ENCODE results near the gene DENND11.
A peak's percentile ranks its signal among the peaks of the same experiment; 100 is the strongest.

DENND11 gene

DNA sequence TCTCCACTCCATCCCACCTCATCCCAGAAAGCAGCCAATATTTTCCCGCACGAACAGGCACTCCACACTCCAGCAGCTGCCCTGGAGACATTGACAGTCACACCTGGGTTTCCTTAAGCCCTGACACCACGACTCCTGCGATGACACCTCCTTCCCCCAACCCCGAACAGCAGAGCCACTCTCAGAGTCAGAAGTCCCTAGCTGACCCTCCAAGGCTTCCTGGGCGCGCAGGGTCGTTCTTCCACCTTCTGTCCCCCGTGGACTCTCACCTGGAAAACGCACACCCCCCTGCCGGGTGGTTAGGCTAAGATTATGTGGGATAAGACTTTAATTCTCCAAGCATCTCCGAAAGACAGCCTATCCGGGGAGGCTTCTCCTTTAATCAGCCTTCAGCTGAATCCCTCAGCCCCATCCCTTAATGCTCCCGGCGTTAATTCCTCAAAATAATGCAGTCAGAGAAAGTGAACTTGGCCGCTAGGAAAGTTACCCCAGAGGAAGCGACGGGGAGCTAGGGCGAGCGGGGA, 1.1 kb downstream of the DENND11 start:
- Histone ChIP-seq H3K27me3 (replicated peaks) (no peaks in the 10 kb centered on the region), H3K4me3 (ENCODE audit: low read depth, low read length) (peak overlapping the region; percentile 65), H3K27ac (no peak overlapping the region), H3K36me3 (replicated peaks) (no peaks in the 10 kb centered on the region)
- in situ Hi-C loops (cut with HindIII; ENCODE audit: low pct_ligation_motif_present, low sequenced_read_pairs) = no loop called here
- DNase-seq = no peak
- no peak for TF ChIP-seq CTCF (IDR thresholded peaks at IDR 0.05; ENCODE audit: low read depth, low read length, missing control alignments)

DNA sequence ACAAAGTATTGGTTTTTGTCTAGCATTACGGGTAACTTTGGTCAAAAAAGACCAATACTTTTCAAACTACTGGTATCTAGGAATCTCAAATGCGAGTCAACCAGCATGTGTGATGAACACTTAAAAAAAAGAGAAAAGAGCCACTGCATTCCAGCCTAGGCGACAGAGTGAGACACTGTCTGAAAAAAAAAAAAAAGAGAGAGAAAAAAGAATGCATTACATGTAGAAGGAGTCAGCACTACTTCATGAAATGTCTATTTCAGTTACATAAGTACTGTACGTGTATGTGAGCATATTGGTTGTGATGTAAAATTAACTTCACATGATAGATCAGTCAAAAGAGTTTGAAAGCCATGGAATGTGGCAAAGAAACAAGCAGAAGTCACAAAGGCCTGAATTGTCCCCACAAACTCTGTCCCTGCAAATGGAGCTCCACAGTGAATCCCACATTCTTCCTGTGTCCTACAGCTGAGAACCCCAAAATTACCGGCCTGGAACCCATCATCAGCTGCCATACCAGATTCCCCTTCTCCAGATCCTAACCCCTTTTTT, 1.6 kb downstream of the DENND11 start:
- no peaks in the 10 kb centered on the region for H3K36me3 ChIP-seq (replicated peaks)
- H3K27me3 ChIP-seq (replicated peaks) = no peaks in the 10 kb centered on the region
- no peak for DNase-seq
- no peak for TF ChIP-seq CTCF (IDR thresholded peaks at IDR 0.05; ENCODE audit: low read depth, low read length, missing control alignments)
- H3K4me3 ChIP-seq (ENCODE audit: low read depth, low read length) = no peak overlapping the region
- in situ Hi-C loops (cut with HindIII; ENCODE audit: low pct_ligation_motif_present, low sequenced_read_pairs) = no loop called here
- no peak overlapping the region for H3K27ac ChIP-seq

DNA sequence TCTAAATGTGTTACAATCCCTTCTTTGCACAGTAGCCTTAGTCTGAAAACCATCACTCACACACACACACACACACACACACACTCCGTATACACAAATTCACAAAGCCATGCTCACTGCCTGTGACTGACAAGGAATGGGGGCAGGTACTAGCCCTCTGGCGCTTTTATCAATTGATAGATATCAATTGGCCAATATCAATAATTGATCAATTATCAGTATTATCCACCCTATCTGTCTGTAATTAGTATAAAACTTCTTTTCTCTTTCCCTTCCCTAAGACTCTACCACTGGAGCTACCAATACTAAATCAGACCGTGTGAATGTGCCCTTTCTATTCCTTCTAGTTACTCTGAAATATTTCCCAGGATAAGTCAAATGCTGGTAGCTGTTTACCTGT, 2.1 kb downstream of the DENND11 start:
- in situ Hi-C loops (cut with HindIII; ENCODE audit: low pct_ligation_motif_present, low sequenced_read_pairs) = no loop called here
- H3K27ac ChIP-seq = no peak overlapping the region
- TF ChIP-seq CTCF (IDR thresholded peaks at IDR 0.05; ENCODE audit: low read depth, low read length, missing control alignments) = no peak

GRCh38 chr7:141698247-141699015, 3.5 kb downstream of the DENND11 start:
- Histone ChIP-seq H3K36me3 (replicated peaks) (no peaks in the 10 kb centered on the region), H3K27ac (no peak overlapping the region), H3K27me3 (replicated peaks) (no peaks in the 10 kb centered on the region), H3K4me3 (ENCODE audit: low read depth, low read length) (no peak overlapping the region)
- in situ Hi-C loops (cut with HindIII; ENCODE audit: low pct_ligation_motif_present, low sequenced_read_pairs) = no loop called here
- TF ChIP-seq CTCF (IDR thresholded peaks at IDR 0.05; ENCODE audit: low read depth, low read length, missing control alignments) = no peak
- no peak for DNase-seq

More for the DNA sequence above, 2.1 kb downstream of the DENND11 start:
- Histone ChIP-seq H3K4me3 (ENCODE audit: low read depth, low read length) (no peak overlapping the region), H3K36me3 (replicated peaks) (no peaks in the 10 kb centered on the region), H3K27me3 (replicated peaks) (no peaks in the 10 kb centered on the region)
- DNase-seq = no peak

DNA sequence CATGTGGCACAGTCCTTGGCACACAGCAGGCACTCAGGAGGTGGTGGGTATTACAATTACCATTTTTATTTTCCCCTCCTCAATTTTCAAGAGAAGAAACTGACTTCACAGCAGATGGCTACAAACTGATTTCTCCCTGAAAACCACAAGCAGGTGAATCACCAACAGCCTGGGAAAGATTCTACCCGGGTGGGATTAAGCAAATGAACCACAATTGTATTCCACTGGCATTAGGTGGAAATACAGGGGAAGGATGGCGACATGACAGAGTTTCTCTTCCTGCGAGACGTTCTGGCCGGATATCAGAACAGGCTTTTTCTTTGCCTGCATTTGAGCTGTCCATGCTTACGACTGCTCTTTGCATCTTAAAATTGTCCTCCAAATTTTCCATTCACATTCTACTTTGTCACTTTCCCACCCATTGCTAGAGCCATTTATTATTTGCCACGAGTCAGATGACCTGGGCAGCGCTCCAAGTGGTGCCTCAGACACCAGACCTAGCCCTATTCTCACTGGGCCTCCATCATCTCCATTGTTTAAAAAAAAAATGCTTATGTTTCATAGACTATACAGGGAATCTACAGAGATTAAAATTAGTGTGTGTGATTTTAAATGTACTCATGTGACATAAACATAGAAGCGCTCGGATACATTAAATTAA, 4.6 kb downstream of the DENND11 start:
- H3K36me3 ChIP-seq (replicated peaks) = no peaks in the 10 kb centered on the region
- no peaks in the 10 kb centered on the region for H3K27me3 ChIP-seq (replicated peaks)
- no peak for DNase-seq
- in situ Hi-C loops (cut with HindIII; ENCODE audit: low pct_ligation_motif_present, low sequenced_read_pairs) = no loop called here
- TF ChIP-seq CTCF (IDR thresholded peaks at IDR 0.05; ENCODE audit: low read depth, low read length, missing control alignments) = no peak
- no peak overlapping the region for H3K4me3 ChIP-seq (ENCODE audit: low read depth, low read length)
- H3K27ac ChIP-seq = no peak overlapping the region

All from brain microvascular endothelial cell (primary cell).